Measurements from ENCODE around the gene ARHGAP42. TPM values are rescaled to one million over a fixed set of nuclear protein-coding genes. Genes with fewer than 3 reads are reported as not detected.
"Not testable (repeated sequence)": the region's sequence is repeated elsewhere in the genome, so short reads cannot be mapped to it uniquely, and the experiment has no call there.

ARHGAP42 gene
- polyA plus RNA-seq, 3 donors = 0.13 TPM; not detected in 2

DNA sequence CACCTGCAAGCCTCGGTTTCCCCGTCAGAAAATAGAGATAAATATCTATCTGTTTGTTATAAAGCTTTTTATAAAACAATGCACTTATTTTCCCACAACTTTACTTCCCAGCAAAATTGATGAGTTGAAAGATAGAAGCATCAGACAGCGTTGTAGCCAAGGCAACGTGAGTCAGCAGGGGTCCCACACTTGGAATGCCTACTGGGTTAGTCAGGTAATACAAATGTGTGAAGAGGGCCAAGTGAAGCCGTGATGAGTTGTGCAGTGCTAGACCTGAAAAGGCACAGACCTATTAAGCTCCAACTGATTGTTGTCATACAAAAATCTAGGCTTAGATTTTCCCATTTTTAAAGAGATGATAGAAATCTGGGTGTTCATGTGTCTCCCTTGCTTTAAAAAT, 323.8 kb downstream of the ARHGAP42 start:
- Histone ChIP-seq H4K20me1 (ENCODE audit: insufficient read depth, low read length) (no peaks in the 10 kb centered on the region), H3K4me2 (replicated peaks; ENCODE audit: extremely low read depth, low read length, poor library complexity, severe bottlenecking) (no peak overlapping the region), H3K4me3 (replicated peaks in 1 of 3; ENCODE audit: low read depth in 2 of 3, low read length in 3 of 3) (no peak overlapping the region), H3K36me3 (replicated peaks in 1 of 2; ENCODE audit: control insufficient read depth in 1 of 2, insufficient read depth in 2 of 2, low read length in 2 of 2) (no peaks in the 10 kb centered on the region), H3K79me2 (ENCODE audit: insufficient read depth, low read length) (no peaks in the 10 kb centered on the region), H3K4me1 (ENCODE audit: control insufficient read depth in 1 of 2, insufficient read depth in 2 of 2, low read length in 2 of 2) (peaks cover 16 to 19% of the 10 kb centered on the region in 2 donors), H3K9ac (ENCODE audit: insufficient read depth, low read length, poor library complexity, severe bottlenecking) (no peak overlapping the region), H3K27me3 (ENCODE audit: control insufficient read depth in 2 of 2, insufficient read depth in 2 of 2, low read length in 2 of 2) (no peaks in the 10 kb centered on the region), H3K27ac (ENCODE audit: low read depth in 1 of 2, low read length in 2 of 2) (no peak overlapping the region), H2AFZ (ENCODE audit: insufficient read depth, low read depth, low read length, poor library complexity, severe bottlenecking) (no peak overlapping the region), H3K9me3 (replicated peaks in 1 of 2; ENCODE audit: control insufficient read depth in 1 of 2, insufficient read depth in 1 of 2, low read length in 2 of 2) (peaks cover 0 to 3% of the 10 kb centered on the region in 2 donors)
- H3K4me1 Mint-ChIP-seq = peaks cover 13% of the 10 kb centered on the region
- H3K4me3 Mint-ChIP-seq = no peak overlapping the region
- intact Hi-C loops (cut with micrococcal nuclease) = no loop called here
- H3K27me3 Mint-ChIP-seq (ENCODE audit: low read depth in 3 of 3) = peaks cover 0 to 3% (median 0%) of the 10 kb centered on the region in 3 donors
- H3K27ac Mint-ChIP-seq = no peak overlapping the region
- no peaks in the 10 kb centered on the region for H3K36me3 Mint-ChIP-seq
- peaks cover 0 to 7% (median 0%) of the 10 kb centered on the region in 7 donors for H3K9me3 Mint-ChIP-seq
- TF ChIP-seq, protein P1, sequence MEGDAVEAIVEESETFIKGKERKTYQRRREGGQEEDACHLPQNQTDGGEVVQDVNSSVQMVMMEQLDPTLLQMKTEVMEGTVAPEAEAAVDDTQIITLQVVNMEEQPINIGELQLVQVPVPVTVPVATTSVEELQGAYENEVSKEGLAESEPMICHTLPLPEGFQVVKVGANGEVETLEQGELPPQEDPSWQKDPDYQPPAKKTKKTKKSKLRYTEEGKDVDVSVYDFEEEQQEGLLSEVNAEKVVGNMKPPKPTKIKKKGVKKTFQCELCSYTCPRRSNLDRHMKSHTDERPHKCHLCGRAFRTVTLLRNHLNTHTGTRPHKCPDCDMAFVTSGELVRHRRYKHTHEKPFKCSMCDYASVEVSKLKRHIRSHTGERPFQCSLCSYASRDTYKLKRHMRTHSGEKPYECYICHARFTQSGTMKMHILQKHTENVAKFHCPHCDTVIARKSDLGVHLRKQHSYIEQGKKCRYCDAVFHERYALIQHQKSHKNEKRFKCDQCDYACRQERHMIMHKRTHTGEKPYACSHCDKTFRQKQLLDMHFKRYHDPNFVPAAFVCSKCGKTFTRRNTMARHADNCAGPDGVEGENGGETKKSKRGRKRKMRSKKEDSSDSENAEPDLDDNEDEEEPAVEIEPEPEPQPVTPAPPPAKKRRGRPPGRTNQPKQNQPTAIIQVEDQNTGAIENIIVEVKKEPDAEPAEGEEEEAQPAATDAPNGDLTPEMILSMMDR (IDR thresholded peaks at IDR 0.05) = no peak
- WGBS (ENCODE audit: insufficient coverage) = no CpG with 5 or more reads among the region's 5 CpGs
- DNase-seq = no peak

GRCh38 chr11:101011881-101012280, 324.8 kb downstream of the ARHGAP42 start:
- no peak overlapping the region for H2AFZ ChIP-seq (ENCODE audit: insufficient read depth, low read depth, low read length, poor library complexity, severe bottlenecking)
- H4K20me1 ChIP-seq (ENCODE audit: insufficient read depth, low read length) = no peaks in the 10 kb centered on the region
- no peaks in the 10 kb centered on the region for H3K36me3 ChIP-seq (replicated peaks in 1 of 2; ENCODE audit: control insufficient read depth in 1 of 2, insufficient read depth in 2 of 2, low read length in 2 of 2)
- H3K9me3 ChIP-seq (replicated peaks in 1 of 2; ENCODE audit: control insufficient read depth in 1 of 2, insufficient read depth in 1 of 2, low read length in 2 of 2) = peaks cover 0 to 3% of the 10 kb centered on the region in 2 donors
- no CpG with 5 or more reads among the region's 5 CpGs for WGBS (ENCODE audit: insufficient coverage)
- DNase-seq = no peak
- H3K4me1 ChIP-seq (ENCODE audit: control insufficient read depth in 1 of 2, insufficient read depth in 2 of 2, low read length in 2 of 2) = peaks cover 16 to 19% of the 10 kb centered on the region in 2 donors
- no peak overlapping the region for H3K4me2 ChIP-seq (replicated peaks; ENCODE audit: extremely low read depth, low read length, poor library complexity, severe bottlenecking)
- intact Hi-C loops (cut with micrococcal nuclease) = no loop called here
- H3K4me3 ChIP-seq (replicated peaks in 1 of 3; ENCODE audit: low read depth in 2 of 3, low read length in 3 of 3) = no peak overlapping the region
- Mint-ChIP-seq H3K27ac (no peak overlapping the region), H3K27me3 (ENCODE audit: low read depth in 3 of 3) (peaks cover 0 to 3% (median 0%) of the 10 kb centered on the region in 3 donors), H3K4me1 (peaks cover 13% of the 10 kb centered on the region), H3K4me3 (no peak overlapping the region), H3K36me3 (no peaks in the 10 kb centered on the region), H3K9me3 (peaks cover 0 to 7% (median 0%) of the 10 kb centered on the region in 7 donors)
- no peak overlapping the region for H3K9ac ChIP-seq (ENCODE audit: insufficient read depth, low read length, poor library complexity, severe bottlenecking)
- TF ChIP-seq, protein P1 (IDR thresholded peaks at IDR 0.05) = no peak
- no peaks in the 10 kb centered on the region for H3K79me2 ChIP-seq (ENCODE audit: insufficient read depth, low read length)
- H3K27ac ChIP-seq (ENCODE audit: low read depth in 1 of 2, low read length in 2 of 2) = no peak overlapping the region
- H3K27me3 ChIP-seq (ENCODE audit: control insufficient read depth in 2 of 2, insufficient read depth in 2 of 2, low read length in 2 of 2) = no peaks in the 10 kb centered on the region

DNA sequence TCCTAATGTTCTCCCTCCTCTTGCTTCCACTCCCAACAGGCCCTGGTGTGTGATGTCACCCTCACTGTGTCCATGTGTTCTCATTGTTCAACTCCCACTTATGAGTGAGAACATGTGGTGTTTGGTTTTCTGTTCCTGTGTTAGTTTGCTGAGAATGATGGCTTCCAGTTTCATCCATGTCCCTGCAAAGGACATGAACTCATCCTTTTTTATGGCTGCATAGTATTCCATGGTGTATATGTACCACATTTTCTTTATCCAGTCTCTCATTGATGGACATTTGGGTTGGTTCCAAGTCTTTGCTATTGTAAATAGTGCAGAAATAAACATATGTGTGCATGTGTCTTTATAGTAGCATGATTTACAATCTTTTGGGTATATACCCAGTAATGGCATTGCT, 326.6 kb downstream of the ARHGAP42 start:
- H3K27ac Mint-ChIP-seq; H4K20me1 ChIP-seq (ENCODE audit: insufficient read depth, low read length); intact Hi-C loops (cut with micrococcal nuclease); H3K79me2 ChIP-seq (ENCODE audit: insufficient read depth, low read length); H3K27me3 Mint-ChIP-seq (ENCODE audit: low read depth in 3 of 3); H3K27me3 ChIP-seq (ENCODE audit: control insufficient read depth in 2 of 2, insufficient read depth in 2 of 2, low read length in 2 of 2); H3K9ac ChIP-seq (ENCODE audit: insufficient read depth, low read length, poor library complexity, severe bottlenecking); DNase-seq; H3K36me3 Mint-ChIP-seq; H3K4me3 ChIP-seq (replicated peaks in 1 of 3; ENCODE audit: low read depth in 2 of 3, low read length in 3 of 3); H3K9me3 ChIP-seq (replicated peaks in 1 of 2; ENCODE audit: control insufficient read depth in 1 of 2, insufficient read depth in 1 of 2, low read length in 2 of 2); H3K4me2 ChIP-seq (replicated peaks; ENCODE audit: extremely low read depth, low read length, poor library complexity, severe bottlenecking); H3K4me3 Mint-ChIP-seq; H3K27ac ChIP-seq (ENCODE audit: low read depth in 1 of 2, low read length in 2 of 2); H3K36me3 ChIP-seq (replicated peaks in 1 of 2; ENCODE audit: control insufficient read depth in 1 of 2, insufficient read depth in 2 of 2, low read length in 2 of 2); H3K9me3 Mint-ChIP-seq; H2AFZ ChIP-seq (ENCODE audit: insufficient read depth, low read depth, low read length, poor library complexity, severe bottlenecking): not testable (repeated sequence)
- peaks cover 15 to 16% of the 10 kb centered on the region in 2 donors for H3K4me1 ChIP-seq (ENCODE audit: control insufficient read depth in 1 of 2, insufficient read depth in 2 of 2, low read length in 2 of 2)
- peaks cover 13% of the 10 kb centered on the region for H3K4me1 Mint-ChIP-seq

Data from CD14-positive monocyte (primary cell).